AG09319 (cell line): ENCODE measurements around the gene MLLT3.

Experiments
- DNase-seq: peaks from one replicate; pipeline ENCODE4 v3.0.0-alpha.2; 2010; ENCODE audit warnings: low read depth; ENCODE audit errors: extremely low read depth
- CTCF ChIP-seq: IDR thresholded peaks from 2 replicates; pipeline ENCODE4 v1.5.1; 2011; ENCODE audit warnings: low read depth, mild to moderate bottlenecking, inconsistent platforms, low read length, moderate library complexity

MLLT3 gene

DNA sequence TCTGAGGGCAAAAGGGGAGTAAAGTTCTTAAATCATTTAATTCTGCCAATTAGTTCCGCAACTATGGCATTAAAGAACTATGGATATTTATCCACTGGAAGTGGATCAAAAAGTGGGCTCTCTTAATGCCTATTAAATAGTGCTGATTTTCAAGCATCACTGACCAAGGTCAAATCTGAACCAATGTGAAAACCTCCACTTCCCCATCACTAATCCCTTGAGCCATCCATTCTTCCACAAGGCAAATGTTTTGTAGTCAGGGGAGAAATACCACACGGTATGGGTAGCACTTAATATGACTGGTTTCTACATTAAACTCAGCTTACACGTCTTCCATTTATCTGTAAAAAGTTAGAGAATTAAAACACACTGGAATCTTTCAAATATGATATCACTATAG is 57.6 kb downstream of the MLLT3 start:
- DNase-seq, result no peak
- no peak for TF ChIP-seq CTCF

GRCh38 chr9:20563917-20564316 is 58.4 kb downstream of the MLLT3 start:
- TF ChIP-seq CTCF, result no peak
- DNase-seq, result no peak

GRCh38 chr9:20562051-20562450 is 60.2 kb downstream of the MLLT3 start:
- no peak for TF ChIP-seq CTCF
- DNase-seq, result no peak

DNA sequence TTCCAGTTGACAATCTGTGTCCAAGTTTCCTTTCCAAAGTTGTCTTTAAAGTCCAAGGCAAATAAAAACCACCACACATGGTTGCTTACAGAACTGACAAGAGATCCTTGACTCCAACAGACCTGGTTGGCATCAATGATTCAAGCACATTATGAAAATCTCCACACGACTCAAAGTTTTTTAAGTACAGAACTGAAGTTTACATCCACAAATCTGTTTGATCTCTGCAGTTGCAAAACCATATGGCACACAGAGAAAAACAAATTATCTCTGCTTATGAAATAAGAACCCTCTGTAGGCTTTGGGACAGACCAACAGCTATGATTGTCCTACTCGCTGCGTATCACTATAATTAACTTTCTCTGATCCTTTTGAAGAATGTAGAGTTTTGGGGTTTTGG is 60.8 kb downstream of the MLLT3 start:
- no peak for DNase-seq
- no peak for TF ChIP-seq CTCF

GRCh38 chr9:20559231-20559890 is 62.9 kb downstream of the MLLT3 start:
- DNase-seq, result no peak

DNA sequence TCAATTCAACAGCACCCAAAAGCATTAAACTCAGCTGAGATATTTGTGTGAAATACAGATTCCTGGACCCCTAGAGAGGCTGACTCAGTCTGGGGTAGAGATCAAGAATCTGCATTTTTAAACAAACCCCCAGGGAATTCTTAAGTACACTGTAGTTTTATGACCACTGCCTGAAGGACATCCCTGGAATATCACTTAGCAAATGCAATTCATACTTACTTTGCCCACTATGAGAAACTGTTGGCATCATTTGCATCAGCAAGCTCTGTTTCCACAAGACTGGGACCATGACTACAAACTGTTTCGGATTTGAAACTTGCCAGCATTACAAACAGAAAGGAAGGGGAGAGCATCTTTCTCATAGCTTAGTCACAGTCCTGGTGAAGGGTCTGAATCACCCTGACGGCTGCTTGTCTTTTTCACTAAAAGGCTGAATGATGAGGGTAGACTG is 63.7 kb downstream of the MLLT3 start:
- TF ChIP-seq CTCF, result no peak
- DNase-seq, result peak; percentile 65

More at GRCh38 chr9:20559231-20559890, 62.9 kb downstream of the MLLT3 start:
- TF ChIP-seq CTCF, result no peak

GRCh38 chr9:20557890-20558565 is 64.3 kb downstream of the MLLT3 start:
- DNase-seq, result no peak
- TF ChIP-seq CTCF, result no peak
